Loucy (cell line): Measurements from ENCODE around the gene MCM9.

ENCODE experiments used
- H2AFZ ChIP-seq: fragments of 200-600 bp; sonication (generic); 2 replicates; pipeline ENCODE4 v1.6.0; 2016; ENCODE audit warnings: antibody characterized with exemption, mild to moderate bottlenecking, low read length, moderate library complexity
- H3F3A ChIP-seq: fragments of 200-600 bp; 2 replicates; pipeline ENCODE4 v1.6.0; 2016; ENCODE audit warnings: antibody characterized with exemption, low read depth, mild to moderate bottlenecking
- H3K27me3 ChIP-seq: fragments of 200-600 bp; sonication (generic); 2 replicates; pipeline ENCODE4 v1.6.1; 2014; ENCODE audit warnings: low read length, mild to moderate bottlenecking; ENCODE audit not compliant: insufficient read depth, poor library complexity, severe bottlenecking
- H3K36me3 ChIP-seq: fragments of 200-600 bp; sonication (generic); 2 replicates; pipeline ENCODE4 v1.6.1; 2016; ENCODE audit warnings: low read length; ENCODE audit not compliant: insufficient read depth
- H3K4me1 ChIP-seq: fragments of 200-600 bp; sonication (generic); 2 replicates; pipeline ENCODE4 v1.5.1; 2014; ENCODE audit warnings: low read length, mild to moderate bottlenecking; ENCODE audit not compliant: insufficient read depth, poor library complexity, severe bottlenecking
- H3K4me2 ChIP-seq: fragments of 200-600 bp; sonication (generic); 2 replicates; pipeline ENCODE4 v1.6.0; 2014; ENCODE audit warnings: antibody characterized with exemption, low read length, low read depth, mild to moderate bottlenecking; ENCODE audit not compliant: poor library complexity, severe bottlenecking
- H3K4me3 ChIP-seq: fragments of 200-600 bp; sonication (generic); 2 replicates; pipeline ENCODE4 v1.5.1; 2014; ENCODE audit warnings: low read length, mild to moderate bottlenecking, mixed read lengths; ENCODE audit not compliant: poor library complexity, severe bottlenecking
- H3K79me2 ChIP-seq: fragments of 200-600 bp; sonication (generic); 2 replicates; pipeline ENCODE4 v1.6.1; 2014; ENCODE audit warnings: low read length; ENCODE audit not compliant: insufficient read depth
- H3K9ac ChIP-seq: fragments of 200-600 bp; sonication (generic); 2 replicates; pipeline ENCODE4 v1.6.0; 2014; ENCODE audit warnings: mild to moderate bottlenecking, low read depth, low read length, moderate library complexity; ENCODE audit not compliant: poor library complexity, severe bottlenecking
- H3K9me2 ChIP-seq: fragments of 200-600 bp; sonication (generic); replicated peaks from 2 replicates; pipeline ENCODE4 v1.6.1; 2016; ENCODE audit warnings: low read depth, low read length, mixed read lengths
- H3K9me3 ChIP-seq: fragments of 200-600 bp; sonication (generic); 2 replicates; pipeline ENCODE4 v1.6.1; 2014; ENCODE audit warnings: mild to moderate bottlenecking, antibody characterized with exemption, low read length, low read depth; ENCODE audit not compliant: insufficient read depth
- H4K20me1 ChIP-seq: fragments of 200-600 bp; sonication (generic); 2 replicates; pipeline ENCODE4 v1.6.0; 2014; ENCODE audit warnings: antibody characterized with exemption, low read length, mild to moderate bottlenecking; ENCODE audit not compliant: insufficient read depth, poor library complexity, severe bottlenecking
- CTCF ChIP-seq: fragments of 200-600 bp; sonication (generic); conservative IDR thresholded peaks from 2 replicates; pipeline ENCODE4 v1.5.1; 2014; ENCODE audit warnings: mild to moderate bottlenecking, antibody characterized with exemption, low read length
- EZH2phosphoT487 ChIP-seq: fragments of 200-600 bp; IDR thresholded peaks from 2 replicates; pipeline ENCODE4 v1.6.1; 2018; ENCODE audit warnings: antibody characterized with exemption, mild to moderate bottlenecking, moderate library complexity, borderline replicate concordance

MCM9 gene

GRCh38 chr6:118860880-118861279 is 74.1 kb downstream of the MCM9 start:
- H3K79me2 ChIP-seq: peaks cover 13% of the 10 kb centered on the region; the same call in 1 of the 2 replicates
- peaks cover 12% of the 10 kb centered on the region; the same call in 1 of the 2 replicates for H3K36me3 ChIP-seq

GRCh38 chr6:118860363-118860762 is 74.6 kb downstream of the MCM9 start:
- TF ChIP-seq EZH2phosphoT487: no peak
- Histone ChIP-seq H3K9me3 (peaks cover 13% of the 10 kb centered on the region; the same call in 1 of the 2 replicates), H2AFZ (no peak overlapping the region), H3K9ac (no peak overlapping the region), H3K4me2 (no peak overlapping the region), H3K36me3 (peaks cover 12% of the 10 kb centered on the region; the same call in 1 of the 2 replicates), H3K9me2 (no peaks in the 10 kb centered on the region), H3K4me1 (peaks cover 21% of the 10 kb centered on the region), H3K27me3 (no peaks in the 10 kb centered on the region), H3K79me2 (peaks cover 11% of the 10 kb centered on the region; the same call in 1 of the 2 replicates), H3F3A (no peaks in the 10 kb centered on the region), H4K20me1 (no peaks in the 10 kb centered on the region), H3K4me3 (no peak overlapping the region)

More at GRCh38 chr6:118860880-118861279, 74.1 kb downstream of the MCM9 start:
- TF ChIP-seq EZH2phosphoT487 (no peak), CTCF (no peak)
- no peaks in the 10 kb centered on the region for H3K27me3 ChIP-seq
- peaks cover 21% of the 10 kb centered on the region for H3K4me1 ChIP-seq
- no peaks in the 10 kb centered on the region for H3K9me2 ChIP-seq
- H3K4me2 ChIP-seq: no peak overlapping the region
- H2AFZ ChIP-seq: no peak overlapping the region
- H3K9me3 ChIP-seq: peaks cover 13% of the 10 kb centered on the region; the same call in 1 of the 2 replicates
- H3K4me3 ChIP-seq: no peak overlapping the region
- H3F3A ChIP-seq: no peaks in the 10 kb centered on the region
- no peak overlapping the region for H3K9ac ChIP-seq
- no peaks in the 10 kb centered on the region for H4K20me1 ChIP-seq

DNA sequence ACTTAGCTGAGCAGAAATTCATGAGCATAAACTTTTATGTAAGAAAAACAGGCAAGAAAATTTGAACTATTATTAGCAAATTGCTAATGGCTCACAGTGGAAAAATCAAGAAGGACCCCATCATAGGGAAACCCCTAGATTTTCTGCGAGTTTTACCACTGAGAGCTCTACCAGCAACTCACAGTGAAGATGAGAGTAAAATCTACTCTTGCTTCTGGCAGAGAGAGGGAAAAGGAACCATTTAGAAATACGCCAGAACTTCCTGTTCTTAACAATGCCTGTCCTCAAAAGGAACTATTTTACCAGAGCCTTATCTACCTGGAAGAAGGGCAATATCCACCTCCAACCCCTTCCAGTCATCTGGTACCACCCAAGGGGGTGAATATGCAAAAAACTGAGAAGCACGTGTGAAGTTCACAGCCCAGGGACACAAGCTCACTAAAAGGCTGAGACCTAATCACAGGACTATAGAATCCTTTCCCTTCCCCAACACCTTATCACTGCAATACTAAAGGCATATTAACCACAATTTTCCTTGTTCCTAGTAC is 75.4 kb downstream of the MCM9 start:
- H3F3A ChIP-seq: no peaks in the 10 kb centered on the region
- H3K36me3 ChIP-seq: peaks cover 12% of the 10 kb centered on the region; the same call in 1 of the 2 replicates
- H3K79me2 ChIP-seq: peaks cover 11% of the 10 kb centered on the region; the same call in 1 of the 2 replicates
- no peak overlapping the region for H3K9ac ChIP-seq
- H3K4me1 ChIP-seq: peaks cover 15% of the 10 kb centered on the region
- no peak overlapping the region for H3K4me3 ChIP-seq
- no peaks in the 10 kb centered on the region for H3K27me3 ChIP-seq
- TF ChIP-seq EZH2phosphoT487 (no peak), CTCF (no peak)
- H4K20me1 ChIP-seq: no peaks in the 10 kb centered on the region
- peaks cover 13% of the 10 kb centered on the region; the same call in 1 of the 2 replicates for H3K9me3 ChIP-seq
- no peaks in the 10 kb centered on the region for H3K9me2 ChIP-seq
- peak overlapping the region; percentile 19 for H3K4me2 ChIP-seq
- H2AFZ ChIP-seq: no peak overlapping the region

DNA sequence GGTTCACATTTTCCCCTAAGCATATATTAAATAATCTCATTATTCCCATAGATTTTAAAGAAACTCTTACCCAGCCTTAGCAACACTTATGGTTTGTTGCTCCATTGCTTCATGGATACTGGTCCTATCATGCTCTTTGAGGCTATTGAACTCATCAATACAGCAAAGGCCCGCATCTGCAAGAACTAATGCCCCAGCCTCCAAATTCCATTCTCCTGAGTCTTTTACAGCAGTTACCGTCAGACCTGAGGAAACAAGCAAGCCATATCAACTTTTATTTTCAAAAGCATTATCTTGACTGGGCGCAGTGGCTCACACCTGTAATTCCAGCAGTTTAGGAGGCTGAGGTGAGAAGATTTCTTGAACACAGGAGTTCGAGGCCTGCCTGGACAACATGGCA is 78.7 kb downstream of the MCM9 start:
- H3K27me3 ChIP-seq: no peaks in the 10 kb centered on the region
- no peak for TF ChIP-seq EZH2phosphoT487
- TF ChIP-seq CTCF: no peak
- peaks cover 9% of the 10 kb centered on the region for H3K4me1 ChIP-seq
- H3K4me3 ChIP-seq: no peak overlapping the region
- no peaks in the 10 kb centered on the region for H3F3A ChIP-seq
- no peaks in the 10 kb centered on the region for H3K79me2 ChIP-seq
- H4K20me1 ChIP-seq: no peaks in the 10 kb centered on the region
- no peaks in the 10 kb centered on the region for H3K9me2 ChIP-seq
- H3K36me3 ChIP-seq: peaks cover 14% of the 10 kb centered on the region; the same call in 1 of the 2 replicates
- H3K9me3 ChIP-seq: peaks cover 6% of the 10 kb centered on the region; the same call in 1 of the 2 replicates
- no peak overlapping the region for H3K9ac ChIP-seq
- H3K4me2 ChIP-seq: no peak overlapping the region
- no peak overlapping the region for H2AFZ ChIP-seq
